ENCODE measurements around the gene TBC1D19.

GRCh38 chr4:26763648-26764047 lies 179.8 kb downstream of the TBC1D19 start:
- TF ChIP-seq CTCF (IDR thresholded peaks at IDR 0.05) (no peak), POLR2A (IDR thresholded peaks at IDR 0.05) (no peak)

Data from tibial nerve (tissue), 3 donors.